Type B pancreatic cell (in vitro differentiated cells): ENCODE data around the gene MRPS9. TPM values are rescaled to one million over a fixed set of nuclear protein-coding genes. Genes with fewer than 3 reads are reported as not detected.

Source experiments
- DNase-seq: peaks from one replicate; pipeline ENCODE4 v3.0.0; 2021; ENCODE audit warnings: mixed read lengths; ENCODE audit not compliant: unreplicated experiment; ENCODE audit errors: extremely low spot score
- H3K27ac Mint-ChIP-seq: 2 replicates; pipeline ENCODE4 v1.8.0; 2021; ENCODE audit warnings: mild to moderate bottlenecking, mixed read lengths
- H3K27me3 Mint-ChIP-seq: 2 replicates; pipeline ENCODE4 v1.8.0; 2021; ENCODE audit warnings: mixed read lengths
- H3K36me3 Mint-ChIP-seq: 2 replicates; pipeline ENCODE4 v1.8.0; 2021; ENCODE audit warnings: mixed read lengths
- H3K4me1 Mint-ChIP-seq: one replicate; pipeline ENCODE4 v1.8.0; 2021; ENCODE audit warnings: mixed read lengths; ENCODE audit not compliant: unreplicated experiment
- H3K4me3 Mint-ChIP-seq: 2 replicates; pipeline ENCODE4 v1.8.0; 2021; ENCODE audit warnings: mild to moderate bottlenecking, mixed read lengths
- H3K9me3 Mint-ChIP-seq: 2 replicates; pipeline ENCODE4 v1.8.0; 2021; ENCODE audit warnings: mixed read lengths
- CTCF ChIP-seq: fragments of 200-600 bp; sonication (generic); conservative IDR thresholded peaks from 2 replicates; pipeline ENCODE4 v1.5.0; 2021; ENCODE audit warnings: antibody characterized with exemption, mild to moderate bottlenecking
- total RNA-seq: library from RNA; stranded (reverse); gene quantifications from 2 replicates; pipeline ENCODE4 v1.2.1, GENCODE V29; 2021; ENCODE audit warnings: low replicate concordance

MRPS9 gene
- total RNA-seq, 1 donor from 2014 or later, result 33.6 TPM

- Mint-ChIP-seq H3K36me3 (peaks cover 25% of the 10 kb centered on the region), H3K27ac (no peak overlapping the region), H3K4me3 (no peak overlapping the region), H3K27me3 (no peaks in the 10 kb centered on the region), H3K9me3 (peaks cover 10% of the 10 kb centered on the region), H3K4me1 (no peaks in the 10 kb centered on the region)
- no peak for TF ChIP-seq CTCF
- DNase-seq, result no peak
Observed at GRCh38 chr2:105056245-105056644, 18.4 kb downstream of the MRPS9 start.

DNA sequence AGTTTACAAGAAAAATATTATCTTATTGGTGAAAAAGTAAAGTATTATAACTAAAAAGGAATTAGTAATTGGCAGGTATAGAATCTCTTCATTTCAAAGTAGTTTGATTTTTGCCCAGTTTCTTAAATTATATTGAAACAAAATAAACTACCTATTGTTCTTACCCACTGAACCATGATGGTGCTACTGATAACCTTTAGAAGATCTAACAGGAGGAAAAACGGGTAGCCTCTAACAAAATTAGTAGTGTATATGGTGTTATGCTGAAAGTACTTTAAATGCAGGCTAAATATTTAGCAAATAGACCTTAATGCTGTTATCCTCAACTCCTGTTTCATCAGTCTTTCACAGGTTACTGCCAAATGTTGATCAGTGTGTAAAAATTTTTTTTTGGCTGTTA lies 19.1 kb downstream of the MRPS9 start:
- Mint-ChIP-seq H3K9me3 (peaks cover 6% of the 10 kb centered on the region), H3K27ac (no peak overlapping the region), H3K36me3 (peaks cover 20% of the 10 kb centered on the region), H3K4me1 (no peaks in the 10 kb centered on the region), H3K27me3 (no peaks in the 10 kb centered on the region), H3K4me3 (no peak overlapping the region)
- TF ChIP-seq CTCF, result no peak
- DNase-seq, result no peak

DNA sequence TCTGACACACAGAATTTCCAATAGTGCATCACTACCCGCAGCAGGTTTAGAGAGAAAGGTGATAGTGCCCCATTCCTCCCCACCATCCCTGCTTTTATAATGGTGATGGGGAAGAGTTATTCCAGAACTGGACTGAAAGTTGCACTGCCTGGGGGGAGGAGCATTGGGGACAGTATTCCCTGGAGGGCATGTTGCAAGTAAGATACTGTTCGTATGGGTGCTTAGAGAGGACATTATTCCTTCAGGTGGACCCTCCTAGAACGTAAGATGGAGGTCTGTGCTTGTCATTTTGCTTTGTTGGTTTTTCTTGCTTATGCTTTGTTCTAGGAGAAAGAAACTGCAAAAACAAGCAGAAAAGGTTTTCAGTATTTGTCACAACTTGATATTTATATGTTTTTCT lies 23.7 kb downstream of the MRPS9 start:
- H3K36me3 Mint-ChIP-seq, result peaks cover 7% of the 10 kb centered on the region
- TF ChIP-seq CTCF, result no peak
- H3K4me1 Mint-ChIP-seq, result no peaks in the 10 kb centered on the region
- H3K9me3 Mint-ChIP-seq, result no peaks in the 10 kb centered on the region
- H3K4me3 Mint-ChIP-seq, result no peak overlapping the region
- H3K27me3 Mint-ChIP-seq, result no peaks in the 10 kb centered on the region
- no peak for DNase-seq
- H3K27ac Mint-ChIP-seq, result no peak overlapping the region

DNA sequence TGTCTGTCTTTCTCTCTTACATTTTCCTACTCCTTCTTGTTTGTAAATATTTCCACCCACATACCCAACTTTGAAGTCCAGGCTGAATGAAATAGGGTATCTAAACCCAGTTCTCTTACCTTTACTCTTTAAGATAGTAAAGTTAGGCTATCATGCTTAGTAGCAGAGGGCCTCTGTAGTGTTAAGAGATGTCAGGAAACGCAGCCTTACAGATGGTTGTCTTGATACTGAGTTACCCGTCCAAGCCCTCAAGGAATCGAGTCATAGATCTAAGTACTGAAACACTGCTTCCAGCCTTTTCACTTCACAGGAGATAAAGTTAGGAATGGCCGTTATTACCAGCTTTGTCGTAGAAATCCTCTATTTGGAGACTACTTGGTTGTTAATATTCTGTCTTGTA lies 24.3 kb downstream of the MRPS9 start:
- DNase-seq, result no peak
- no peak overlapping the region for H3K27ac Mint-ChIP-seq
- TF ChIP-seq CTCF, result no peak
- no peaks in the 10 kb centered on the region for H3K27me3 Mint-ChIP-seq
- H3K4me3 Mint-ChIP-seq, result no peak overlapping the region
- no peaks in the 10 kb centered on the region for H3K9me3 Mint-ChIP-seq
- H3K4me1 Mint-ChIP-seq, result no peaks in the 10 kb centered on the region
- H3K36me3 Mint-ChIP-seq, result peaks cover 7% of the 10 kb centered on the region

DNA sequence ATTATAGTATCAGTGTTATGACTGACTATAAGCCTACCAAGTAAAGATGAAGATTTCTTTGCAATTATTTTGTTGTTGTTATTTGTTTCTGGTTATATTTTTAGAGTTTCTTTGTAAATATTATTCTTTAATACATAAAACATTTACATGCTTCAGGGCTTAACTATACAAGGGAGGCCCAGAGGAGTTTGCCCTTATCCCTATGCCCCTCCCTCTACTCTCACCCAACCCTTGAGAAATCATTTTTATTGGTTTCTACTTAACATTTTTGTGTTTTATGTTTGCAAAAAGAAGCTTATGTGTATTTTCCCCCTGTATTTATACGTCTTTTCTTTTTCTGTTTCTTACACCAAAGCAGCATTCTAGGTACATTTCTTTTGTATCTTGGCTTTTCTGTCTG lies 30.5 kb downstream of the MRPS9 start:
- H3K27ac Mint-ChIP-seq, result no peak overlapping the region
- H3K4me1 Mint-ChIP-seq, result peaks cover 5% of the 10 kb centered on the region
- H3K36me3 Mint-ChIP-seq, result peaks cover 9% of the 10 kb centered on the region
- DNase-seq, result no peak
- H3K9me3 Mint-ChIP-seq, result no peaks in the 10 kb centered on the region
- H3K27me3 Mint-ChIP-seq, result no peaks in the 10 kb centered on the region
- TF ChIP-seq CTCF, result no peak
- no peak overlapping the region for H3K4me3 Mint-ChIP-seq

DNA sequence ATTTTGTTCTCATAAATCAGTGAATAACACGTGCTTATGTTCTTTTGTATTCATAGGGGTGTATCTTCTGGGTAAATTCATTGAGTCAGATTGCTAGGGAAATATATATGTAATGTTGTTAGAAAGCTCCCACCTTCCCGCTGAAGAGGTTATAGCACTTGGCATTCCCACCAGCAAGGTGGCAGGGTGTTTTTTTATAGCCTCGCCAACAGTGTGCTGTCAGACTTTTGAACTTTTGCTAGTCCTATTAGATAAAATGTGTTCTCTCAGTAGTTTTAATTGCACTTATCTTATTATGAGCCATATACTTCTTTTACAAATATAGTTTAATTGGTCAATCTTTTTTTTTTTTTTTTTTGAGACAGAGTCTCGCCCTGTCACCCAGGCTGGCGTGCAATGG lies 31.0 kb downstream of the MRPS9 start:
- TF ChIP-seq CTCF, result no peak
- no peak overlapping the region for H3K27ac Mint-ChIP-seq
- no peaks in the 10 kb centered on the region for H3K27me3 Mint-ChIP-seq
- H3K4me1 Mint-ChIP-seq, result peaks cover 5% of the 10 kb centered on the region
- H3K36me3 Mint-ChIP-seq, result peaks cover 9% of the 10 kb centered on the region
- no peak overlapping the region for H3K4me3 Mint-ChIP-seq
- DNase-seq, result no peak
- no peaks in the 10 kb centered on the region for H3K9me3 Mint-ChIP-seq
